K562 (cell line): ENCODE measurements around the gene APLP1. TPM values are rescaled to one million over a fixed set of nuclear protein-coding genes. Genes with fewer than 3 reads are reported as not detected.
A peak's percentile ranks its signal among the peaks of the same experiment; 100 is the strongest.

ENCODE experiments used
- AFF4 ChIP-seq: sonication (generic); formaldehyde crosslinking; IDR thresholded peaks from 2 replicates; pipeline ENCODE4 v1.8.0; 2023; ENCODE audit warnings: mild to moderate bottlenecking, missing genetic modification reagents
- CBX5 ChIP-seq: IDR thresholded peaks from 2 replicates; pipeline ENCODE4 v1.6.1; 2014; ENCODE audit warnings: low read depth, borderline replicate concordance
- CREB3 ChIP-seq: fragments of 450-650 bp; conservative IDR thresholded peaks from 2 replicates; pipeline ENCODE4 v1.6.1; 2016; ENCODE audit warnings: missing genetic modification characterization, low read depth, mild to moderate bottlenecking, missing compliant biosample characterization, moderate library complexity
- FUS ChIP-seq: fragments of 200-400 bp; formaldehyde crosslinking; optimal IDR thresholded peaks from 2 replicates; pipeline ENCODE3; 2017; ENCODE audit warnings: low read depth, low read length
- KDM2B ChIP-seq: fragments of 250-450 bp; sonication (Bioruptor Pico); IDR thresholded peaks from 2 replicates; pipeline ENCODE4 v1.8.0; 2021; ENCODE audit warnings: mild to moderate bottlenecking, moderate library complexity
- KLF6 ChIP-seq: fragments of 250-450 bp; sonication (Bioruptor Pico); IDR thresholded peaks from 2 replicates; pipeline ENCODE4 v1.4.0; 2020; ENCODE audit warnings: mild to moderate bottlenecking, moderate library complexity, borderline replicate concordance
- MEF2A ChIP-seq: IDR thresholded peaks from 2 replicates; pipeline ENCODE4 v1.6.1; 2011; ENCODE audit warnings: low read depth, mild to moderate bottlenecking, low read length, moderate library complexity; ENCODE audit not compliant: control insufficient read depth
- PCBP1 ChIP-seq: fragments of 200-400 bp; formaldehyde crosslinking; IDR thresholded peaks from 2 replicates; pipeline ENCODE4 v1.6.1; 2018; ENCODE audit warnings: mild to moderate bottlenecking, low read depth, low read length; ENCODE audit not compliant: poor library complexity, severe bottlenecking
- RBM25 ChIP-seq: fragments of 200-400 bp; formaldehyde crosslinking; IDR thresholded peaks from 2 replicates; pipeline ENCODE4 v1.6.1; 2018; ENCODE audit warnings: low read length, low read depth, moderate library complexity; ENCODE audit not compliant: severe bottlenecking
- SMAD4 ChIP-seq: fragments of 250-450 bp; sonication (Bioruptor Pico); conservative IDR thresholded peaks from 2 replicates; pipeline ENCODE4 v1.8.0; 2021; ENCODE audit warnings: inconsistent platforms, mild to moderate bottlenecking, moderate library complexity
- SNAPC5 ChIP-seq: fragments of 250-450 bp; sonication (Bioruptor Pico); IDR thresholded peaks from 2 replicates; pipeline ENCODE4 v1.8.0; 2021; ENCODE audit warnings: moderate library complexity, mild to moderate bottlenecking, inconsistent platforms
- SP1 ChIP-seq: sonication (generic); formaldehyde crosslinking; IDR thresholded peaks from 2 replicates; pipeline ENCODE4 v1.8.1; 2022; ENCODE audit warnings: mild to moderate bottlenecking, missing genetic modification reagents
- SREBF1 ChIP-seq: fragments of 150-350 bp; IDR thresholded peaks from 2 replicates; pipeline ENCODE4 v1.6.1; 2014; ENCODE audit warnings: antibody characterized with exemption, low read depth, low read length, borderline replicate concordance
- USF1 ChIP-seq: sonication (generic); formaldehyde crosslinking; IDR thresholded peaks from 2 replicates; pipeline ENCODE4 v1.9.0; 2022; ENCODE audit warnings: mild to moderate bottlenecking, missing genetic modification reagents
- ZBTB12 ChIP-seq: fragments of 250-450 bp; sonication (Bioruptor Pico); IDR thresholded peaks from 2 replicates; pipeline ENCODE4 v1.4.0; 2020
- ZNF311 ChIP-seq: fragments of 250-450 bp; sonication (Bioruptor Pico); IDR thresholded peaks from 2 replicates; pipeline ENCODE4 v1.4.0; 2020; ENCODE audit warnings: mild to moderate bottlenecking, moderate library complexity
- ZNF436 ChIP-seq: fragments of 250-450, 450-650 bp; sonication (Bioruptor Pico); formaldehyde crosslinking; IDR thresholded peaks from 2 replicates; pipeline ENCODE4 v1.7.0; 2020; ENCODE audit warnings: mild to moderate bottlenecking
- ZNF76 ChIP-seq: fragments of 250-450 bp; sonication (Bioruptor Pico); IDR thresholded peaks from 2 replicates; pipeline ENCODE4 v1.4.0; 2020; ENCODE audit warnings: mild to moderate bottlenecking, moderate library complexity, borderline replicate concordance
- polyA plus RNA-seq, 8 experiments: library from polyadenylated mRNA; depleted of rRNA in 4 of 8; stranded (reverse) in 5 of 8; unstranded in 3 of 8; fragments of >200 nt; fragmentation: Nextera tagmentation in 2 of 8; fragmentation: Illumina TruSeq in 1 of 8; extraction: Ambion mirVana in 2 of 8; extraction: Trizol in 1 of 8; gene quantifications; 2 replicates each; pipeline versions ENCODE4 v1.2.1 to v1.2.3, GENCODE V29; 2011 to 2014; ENCODE audit warnings: inconsistent platforms in 1 of 8, missing spikeins in 1 of 8
- total RNA-seq, 7 experiments: library from RNA; depleted of rRNA in 6 of 7; stranded (reverse); fragments of >200 nt in 6 of 7; fragmentation: Illumina TruSeq in 2 of 7; extraction: Trizol in 2 of 7; gene quantifications; 2 replicates each; pipeline versions ENCODE4 v1.2.1 to v1.2.3, GENCODE V29; 2011 to 2021; ENCODE audit warnings: low replicate concordance in 1 of 7

Gene APLP1
- total and polyA plus RNA-seq, 9 of the 15 experiments (the other 6 are each of a cell fraction or from before 2014, with no cell fraction given): 0.69 to 9.9 (median 4.7) TPM

GRCh38 chr19:35845215-35846037 is 22.9 kb upstream of the APLP1 start (continued):
- TF ChIP-seq CREB3 (tag) (no peak), SMAD4 (CRISPR knock-in tag) (0 out of 2 replicates have a peak, but pooled peaks have one; percentile 60), ZNF311 (CRISPR knock-in tag) (no peak), CBX5 (no peak), ZNF76 (no peak), MEF2A (no peak), USF1 (peak; percentile 81), AFF4 (0 out of 2 replicates have a peak, but pooled peaks have one; percentile 56), ZNF436 (CRISPR knock-in tag) (no peak), ZBTB12 (CRISPR knock-in tag) (no peak), FUS (no peak), SREBF1 (no peak), RBM25 (no peak), PCBP1 (peak; percentile 38), SNAPC5 (CRISPR knock-in tag) (no peak), KLF6 (peak; percentile 39; the same call in 1 of the 2 replicates), SP1 (CRISPR knock-in tag) (0 out of 2 replicates have a peak, but pooled peaks have one; percentile 50), KDM2B (CRISPR knock-in tag) (peak; percentile 87; the same call in 1 of the 2 replicates)
